ENCODE results near the gene KAT8.

KAT8 gene

GRCh38 chr16:31167315-31167714 is 49.9 kb downstream of the KAT8 start:
- no peak for TF ChIP-seq RARB (CRISPR knock-in tag; IDR thresholded peaks at IDR 0.05)
- no peak for TF ChIP-seq BACH2 (CRISPR knock-in tag; IDR thresholded peaks at IDR 0.05; ENCODE audit: borderline replicate concordance)
- no peak for TF ChIP-seq TCF4 (CRISPR knock-in tag; IDR thresholded peaks at IDR 0.05; ENCODE audit: borderline replicate concordance)
- no peak for TF ChIP-seq TSHZ2 (CRISPR knock-in tag; IDR thresholded peaks at IDR 0.05)
- TF ChIP-seq TOX (CRISPR knock-in tag; IDR thresholded peaks at IDR 0.05; ENCODE audit: borderline replicate concordance) = no peak
- TF ChIP-seq GLIS3 (CRISPR knock-in tag; IDR thresholded peaks at IDR 0.05) = no peak
- TF ChIP-seq ESRRG (CRISPR knock-in tag; IDR thresholded peaks at IDR 0.05) = no peak
- TF ChIP-seq CREB5 (CRISPR knock-in tag; IDR thresholded peaks at IDR 0.05; ENCODE audit: low read depth) = no peak
- no peak for TF ChIP-seq SNAI2 (CRISPR knock-in tag; IDR thresholded peaks at IDR 0.05)
- TF ChIP-seq ZFP3 (CRISPR knock-in tag; IDR thresholded peaks at IDR 0.05) = no peak
- no peak for TF ChIP-seq ZC3H10 (CRISPR knock-in tag; IDR thresholded peaks at IDR 0.05)
- ATAC-seq = no peak

GRCh38 chr16:31168848-31169247 is 51.4 kb downstream of the KAT8 start:
- TF ChIP-seq PATZ1 (CRISPR knock-in tag; IDR thresholded peaks at IDR 0.05; ENCODE audit: borderline replicate concordance) (no peak), PPARA (CRISPR knock-in tag; IDR thresholded peaks at IDR 0.05; ENCODE audit: borderline replicate concordance) (no peak), ZFP30 (CRISPR knock-in tag; IDR thresholded peaks at IDR 0.05) (no peak), RARB (CRISPR knock-in tag; IDR thresholded peaks at IDR 0.05) (no peak), CSDC2 (CRISPR knock-in tag; IDR thresholded peaks at IDR 0.05) (no peak), BACH2 (CRISPR knock-in tag; IDR thresholded peaks at IDR 0.05; ENCODE audit: borderline replicate concordance) (no peak), ZFP3 (CRISPR knock-in tag; IDR thresholded peaks at IDR 0.05) (no peak), ISL1 (CRISPR knock-in tag; IDR thresholded peaks at IDR 0.05) (no peak)
- ATAC-seq = no peak

DNA sequence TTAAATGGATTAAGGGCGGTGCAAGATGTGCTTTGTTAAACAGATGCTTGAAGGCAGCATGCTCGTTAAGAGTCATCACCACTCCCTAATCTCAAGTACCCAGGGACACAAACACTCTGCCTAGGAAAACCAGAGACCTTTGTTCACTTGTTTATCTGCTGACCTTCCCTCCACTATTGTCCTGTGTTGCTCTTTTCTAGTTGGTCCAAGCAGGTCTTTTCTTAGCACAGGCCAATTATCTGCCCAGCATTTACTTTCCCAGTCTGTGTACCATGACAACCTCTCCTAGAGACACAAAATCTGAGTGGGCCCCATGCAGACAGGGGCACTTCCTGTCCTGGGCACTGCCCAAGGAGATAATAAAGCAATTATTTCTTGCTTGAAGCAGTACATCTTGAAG is 52.6 kb downstream of the KAT8 start:
- peak; percentile 58; the same call in 1 of the 3 replicates for ATAC-seq

DNA sequence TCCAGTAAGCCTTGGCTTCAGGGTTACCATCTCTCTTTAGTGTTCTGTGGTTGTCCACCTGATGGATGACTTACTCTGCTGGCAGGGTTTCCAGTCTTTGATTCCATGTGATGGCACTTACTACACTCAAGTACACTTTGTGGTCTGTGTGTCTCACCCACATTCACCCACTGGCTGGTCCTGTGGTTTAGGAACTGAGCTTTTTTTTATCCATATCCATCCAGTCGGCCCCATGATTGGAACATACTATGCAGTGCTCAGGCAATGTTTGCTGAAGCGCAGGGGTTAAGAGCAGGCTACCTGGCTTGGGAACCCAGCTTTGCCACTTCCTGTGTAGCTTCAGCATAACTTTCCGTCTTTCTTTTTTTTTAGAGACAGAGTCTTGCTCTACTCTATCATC is 59.7 kb downstream of the KAT8 start:
- TF ChIP-seq POU6F1 (CRISPR knock-in tag; IDR thresholded peaks at IDR 0.05; ENCODE audit: borderline replicate concordance, low read depth) (no peak), BACH2 (CRISPR knock-in tag; IDR thresholded peaks at IDR 0.05; ENCODE audit: borderline replicate concordance) (no peak)
- no peak for ATAC-seq

DNA sequence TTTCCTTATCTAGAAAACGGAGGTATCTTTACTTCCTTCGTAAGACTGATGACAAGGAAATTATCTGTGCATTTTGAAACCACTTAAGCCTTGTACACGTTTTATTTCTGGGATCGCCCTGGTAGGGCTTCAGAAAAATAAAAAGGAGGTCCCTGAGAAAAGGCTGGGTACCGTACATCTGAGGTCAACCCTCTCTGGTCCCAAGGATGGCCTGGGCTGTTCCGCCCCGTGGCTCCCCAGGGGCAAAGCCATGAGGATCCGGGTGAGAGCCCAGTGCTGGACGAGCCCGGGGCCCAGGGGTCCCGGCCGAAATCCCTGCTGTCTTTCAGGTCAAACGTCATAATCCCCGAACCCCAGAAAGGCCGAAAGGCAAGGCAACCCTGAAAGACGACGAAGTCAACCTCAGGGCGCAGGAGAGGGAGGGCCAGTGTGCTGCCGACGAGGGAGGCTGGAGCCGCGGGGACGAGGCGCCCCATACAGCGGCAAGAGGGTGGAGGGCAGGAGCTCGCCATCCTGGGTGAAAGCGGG is 61.8 kb downstream of the KAT8 start:
- peak; percentile 2 for ATAC-seq

More for the DNA sequence above, 61.8 kb downstream of the KAT8 start:
- TF ChIP-seq POU6F1 (CRISPR knock-in tag; IDR thresholded peaks at IDR 0.05; ENCODE audit: borderline replicate concordance, low read depth) (no peak), ESRRG (CRISPR knock-in tag; IDR thresholded peaks at IDR 0.05) (no peak), PATZ1 (CRISPR knock-in tag; IDR thresholded peaks at IDR 0.05; ENCODE audit: borderline replicate concordance) (peak; percentile 16; the same call in 1 of the 2 replicates)
